Common myeloid progenitor, CD34-positive (primary cell): ENCODE measurements around the gene AMIGO1.
A peak's percentile ranks its signal among the peaks of the same experiment; 100 is the strongest.

Source experiments
- CTCF ChIA-PET: fragments of 350-600 bp; sonication (Branson Sonifier 250); formaldehyde crosslinking; loops from one replicate; lab custom pipeline; 2021; ENCODE audit warnings: antibody characterized with exemption; lab: Charles Lee
- POLR2A ChIA-PET: fragments of 350-600 bp; sonication (Branson Sonifier 250); formaldehyde crosslinking; loops from one replicate; lab custom pipeline; 2021; ENCODE audit warnings: antibody characterized with exemption; lab: Charles Lee
- DNase-seq, 3 donors: peaks; one replicate each; pipeline versions ENCODE4 v3.0.0 to v3.0.0-alpha.2; 2013
- H3K27ac ChIP-seq, 2 experiments: 1 replicate in 1 of 2; 2 replicates in 1 of 2; pipeline ENCODE4 v1.7.0; 2013; ENCODE audit warnings: inconsistent platforms in 2 of 2, low read length in 2 of 2, mild to moderate bottlenecking in 2 of 2, low read depth in 1 of 2, moderate library complexity in 1 of 2; ENCODE audit not compliant: severe bottlenecking in 2 of 2, insufficient read depth in 1 of 2, poor library complexity in 1 of 2
- H3K27me3 ChIP-seq, 5 experiments: replicated peaks in 2 of 5; 1 replicate in 3 of 5; 2 replicates in 2 of 5; pipeline versions ENCODE4 v1.6.1 to v1.7.0; 2013; ENCODE audit warnings: low read length in 4 of 5, mild to moderate bottlenecking in 2 of 5, moderate library complexity in 2 of 5, inconsistent platforms in 1 of 5; ENCODE audit not compliant: insufficient read depth in 5 of 5, control insufficient read depth in 4 of 5
- H3K36me3 ChIP-seq, 4 experiments: 1 replicate in 2 of 4; 2 replicates in 2 of 4; pipeline versions ENCODE4 v1.6.1 to v1.7.0; 2013; ENCODE audit warnings: low read length in 3 of 4, control low read depth in 1 of 4, mild to moderate bottlenecking in 1 of 4; ENCODE audit not compliant: control insufficient read depth in 4 of 4, insufficient read depth in 4 of 4
- H3K4me1 ChIP-seq, 4 experiments: 1 replicate in 3 of 4; 2 replicates in 1 of 4; pipeline versions ENCODE4 v1.6.1 to v1.7.1; 2013; ENCODE audit warnings: low read length in 3 of 4, mild to moderate bottlenecking in 3 of 4, control low read depth in 1 of 4, inconsistent platforms in 1 of 4, moderate library complexity in 1 of 4; ENCODE audit not compliant: control insufficient read depth in 4 of 4, insufficient read depth in 4 of 4; ENCODE audit errors: control extremely low read depth in 1 of 4
- H3K4me3 ChIP-seq, 7 experiments: 1 replicate in 4 of 7; 2 replicates in 3 of 7; pipeline versions ENCODE4 v1.5.1 to v1.7.0; 2013; ENCODE audit warnings: mild to moderate bottlenecking in 7 of 7, low read length in 6 of 7, moderate library complexity in 6 of 7, inconsistent platforms in 2 of 7, low read depth in 2 of 7, control low read depth in 1 of 7; ENCODE audit not compliant: insufficient read depth in 4 of 7, control insufficient read depth in 1 of 7; ENCODE audit errors: extremely low read depth in 1 of 7
- H3K9me3 ChIP-seq, 5 experiments: 1 replicate in 4 of 5; 2 replicates in 1 of 5; pipeline versions ENCODE4 v1.6.1 to v1.7.1; 2013; ENCODE audit warnings: low read length in 4 of 5, mild to moderate bottlenecking in 2 of 5, inconsistent platforms in 1 of 5, low read depth in 1 of 5, moderate library complexity in 1 of 5; ENCODE audit not compliant: control insufficient read depth in 4 of 5, insufficient read depth in 2 of 5; ENCODE audit errors: control extremely low read depth in 1 of 5
- whole genome bisulfite sequencing: methylation state at CpG from one replicate; pipeline ENCODE4 v1.1.5; 2013; ENCODE audit not compliant: insufficient coverage; 5-methylcytosine and 5-hydroxymethylcytosine counted together

The AMIGO1 gene

GRCh38 chr1:109538827-109539555 lies 29.5 kb upstream of the AMIGO1 start:
- Histone ChIP-seq H3K4me1 (peaks cover 0 to 7% (median 0%) of the 10 kb centered on the region in 4 experiments), H3K36me3 (no peaks in the 10 kb centered on the region), H3K4me3 (no peak overlapping the region), H3K9me3 (no peaks in the 10 kb centered on the region), H3K27me3 (peaks cover 0 to 3% (median 0%) of the 10 kb centered on the region in 5 experiments), H3K27ac (no peak overlapping the region)
- DNase-seq = no peak
- WGBS = 100% methylated on average over 7 of the region's 9 CpGs
- POLR2A ChIA-PET = no interaction called here
- CTCF ChIA-PET = interaction anchor here (1.1 to 26.3 kb wide), 10 partner anchors 7 to 445 kb away, joined by 3 to 1203 read pairs (median 4); partner anchors contain the start of genes AMIGO1, AMPD2, ATXN7L2 and CYB561D1

- Histone ChIP-seq H3K4me1 (peaks cover 0 to 9% (median 2%) of the 10 kb centered on the region in 4 experiments), H3K27me3 (peaks cover 0 to 3% (median 0%) of the 10 kb centered on the region in 5 experiments), H3K4me3 (no peak overlapping the region), H3K9me3 (no peaks in the 10 kb centered on the region), H3K36me3 (no peaks in the 10 kb centered on the region), H3K27ac (no peak overlapping the region)
- POLR2A ChIA-PET = no interaction called here
- 100% methylated on average over 6 of the region's 9 CpGs for WGBS
- CTCF ChIA-PET = interaction anchor here (1.1 to 26.3 kb wide), 9 partner anchors 5 to 446 kb away, joined by 3 to 1203 read pairs (median 4); partner anchors contain the start of genes AMIGO1, AMPD2, ATXN7L2 and CYB561D1
- DNase-seq = no peak
These were observed 28.1 kb upstream of the AMIGO1 start for GRCh38 chr1:109537450-109538178.

GRCh38 chr1:109535971-109536491 lies 26.5 kb upstream of the AMIGO1 start:
- no peaks in the 10 kb centered on the region for H3K27me3 ChIP-seq
- POLR2A ChIA-PET = no interaction called here

GRCh38 chr1:109535481-109535880 lies 26.0 kb upstream of the AMIGO1 start:
- no peak for DNase-seq
- H3K36me3 ChIP-seq = no peaks in the 10 kb centered on the region
- no peaks in the 10 kb centered on the region for H3K9me3 ChIP-seq
- H3K4me3 ChIP-seq = no peak overlapping the region
- ChIA-PET CTCF (interaction anchor here (1.0 to 26.3 kb wide), 6 partner anchors 7 to 268 kb away, joined by 3 to 1203 read pairs (median 58); partner anchors contain the start of genes AMIGO1, AMPD2, ATXN7L2 and CYB561D1), POLR2A (no interaction called here)
- WGBS = 95% methylated on average over 4 of the region's 4 CpGs
- H3K27me3 ChIP-seq = no peaks in the 10 kb centered on the region
- H3K4me1 ChIP-seq = peaks cover 0 to 15% (median 5%) of the 10 kb centered on the region in 4 experiments
- H3K27ac ChIP-seq = no peak overlapping the region

More at GRCh38 chr1:109535971-109536491, 26.5 kb upstream of the AMIGO1 start:
- DNase-seq = peak in 1 of 3 donors; percentile 7
- H3K4me3 ChIP-seq = no peak overlapping the region
- H3K9me3 ChIP-seq = no peaks in the 10 kb centered on the region
- no peak overlapping the region for H3K27ac ChIP-seq
- CTCF ChIA-PET = interaction anchor here (1.0 to 26.3 kb wide), 4 partner anchors 6 to 182 kb away, joined by 3 to 1203 read pairs (median 270); partner anchors contain the start of genes AMIGO1, AMPD2, ATXN7L2 and CYB561D1
- peaks cover 0 to 15% (median 5%) of the 10 kb centered on the region in 4 experiments for H3K4me1 ChIP-seq
- 81% methylated on average over 3 of the region's 5 CpGs for WGBS
- no peaks in the 10 kb centered on the region for H3K36me3 ChIP-seq

GRCh38 chr1:109534307-109534858 lies 24.9 kb upstream of the AMIGO1 start:
- Histone ChIP-seq H3K27me3 (no peaks in the 10 kb centered on the region), H3K4me3 (no peak overlapping the region), H3K9me3 (no peaks in the 10 kb centered on the region), H3K36me3 (no peaks in the 10 kb centered on the region), H3K27ac (no peak overlapping the region), H3K4me1 (peaks cover 0 to 15% (median 5%) of the 10 kb centered on the region in 4 experiments)
- no peak for DNase-seq
- 100% methylated on average over 1 of the region's 1 CpG for WGBS
- ChIA-PET CTCF (interaction anchor here (0.9 to 26.3 kb wide), 8 partner anchors 8 to 269 kb away, joined by 3 to 1203 read pairs (median 22); partner anchors contain the start of genes AMIGO1, AMPD2, ATXN7L2 and CYB561D1), POLR2A (interaction anchor here (0.6 to 1.1 kb wide), 2 partner anchors 71 to 117 kb away, joined by 3 to 4 read pairs; no protein-coding TSS in a partner anchor)

- Histone ChIP-seq H3K27me3 (peaks cover 0 to 3% (median 0%) of the 10 kb centered on the region in 5 experiments), H3K4me3 (peak overlapping the region in 5 of 7 experiments; percentile 9 to 71 (median 51)), H3K27ac (no peak overlapping the region), H3K4me1 (peaks cover 0 to 15% (median 5%) of the 10 kb centered on the region in 4 experiments), H3K36me3 (no peaks in the 10 kb centered on the region), H3K9me3 (no peaks in the 10 kb centered on the region)
- peak; percentile 73 to 85 (median 78) for DNase-seq
- ChIA-PET CTCF (interaction anchor here (0.6 to 26.3 kb wide), 31 partner anchors 9 to 366 kb away, joined by 3 to 1203 read pairs (median 5); partner anchors contain the start of genes AMIGO1, AMPD2, ATXN7L2 and CYB561D1), POLR2A (interaction anchor here (0.6 to 1.0 kb wide), 2 partner anchors 33 to 105 kb away, joined by 3 to 4 read pairs; no protein-coding TSS in a partner anchor)
- WGBS = 4% methylated on average over 8 of the region's 12 CpGs
These were observed 23.0 kb upstream of the AMIGO1 start for GRCh38 chr1:109532365-109533136.
